OCI-LY3 (cell line): Measurements from ENCODE around the gene ZFYVE21.

ENCODE experiments used
- H2AFZ ChIP-seq: fragments of 200-600, 300-600 bp; shearing (Covaris generic); 2 replicates; pipeline ENCODE4 v1.6.0; 2014; ENCODE audit warnings: antibody characterized with exemption, low read depth, low read length
- H3K27ac ChIP-seq: fragments of 200-600, 300-600 bp; sonication (generic); 2 replicates; pipeline ENCODE4 v1.5.1; 2014; ENCODE audit warnings: mild to moderate bottlenecking, low read length, moderate library complexity, mixed read lengths
- H3K27me3 ChIP-seq: fragments of 200-600, 300-600 bp; sonication (generic); 2 replicates; pipeline ENCODE4 v1.6.1; 2014; ENCODE audit warnings: low read depth, low read length, mixed read lengths
- H3K36me3 ChIP-seq: fragments of 200-600, 300-600 bp; sonication (generic); replicated peaks from 2 replicates; pipeline ENCODE3; 2014; ENCODE audit warnings: low read depth, low read length, mixed read lengths
- H3K4me1 ChIP-seq: fragments of 300-600, 200-600 bp; sonication (generic); 2 replicates; pipeline ENCODE4 v1.6.1; 2014; ENCODE audit warnings: low read length, mixed read lengths
- H3K4me2 ChIP-seq: fragments of 200-600, 300-600 bp; sonication (generic); 2 replicates; pipeline ENCODE4 v1.6.1; 2014; ENCODE audit warnings: low read length, mixed read lengths
- H3K4me3 ChIP-seq: fragments of 300-600, 200-600 bp; sonication (generic); 2 replicates; pipeline ENCODE4 v1.5.1; 2014; ENCODE audit warnings: antibody characterized with exemption, mild to moderate bottlenecking, low read length, moderate library complexity
- H3K79me2 ChIP-seq: fragments of 300-600, 200-600 bp; shearing (Covaris generic); 2 replicates; pipeline ENCODE4 v1.6.1; 2014; ENCODE audit warnings: mild to moderate bottlenecking, low read length, mixed read lengths
- H3K9ac ChIP-seq: fragments of 300-600, 200-600 bp; shearing (Covaris generic); 2 replicates; pipeline ENCODE4 v1.6.0; 2014; ENCODE audit warnings: mild to moderate bottlenecking, low read length, moderate library complexity
- H3K9me3 ChIP-seq: fragments of 200-600, 300-600 bp; shearing (Covaris generic); 2 replicates; pipeline ENCODE4 v1.6.1; 2014; ENCODE audit warnings: low read length, mixed read lengths; ENCODE audit not compliant: insufficient read depth
- H4K20me1 ChIP-seq: fragments of 200-600, 300-600 bp; sonication (generic); 2 replicates; pipeline ENCODE4 v1.6.1; 2016; ENCODE audit warnings: low read length, mixed read lengths; ENCODE audit not compliant: insufficient read depth
- CTCF ChIP-seq: fragments of 200-600, 300-600 bp; sonication (generic); IDR thresholded peaks from 2 replicates; pipeline ENCODE4 v1.5.1; 2014; ENCODE audit warnings: antibody characterized with exemption, low read length, low read depth
- EZH2phosphoT487 ChIP-seq: fragments of 200-600 bp; shearing (Covaris generic); IDR thresholded peaks from 2 replicates; pipeline ENCODE4 v1.6.1; 2018; ENCODE audit warnings: antibody characterized with exemption, mixed run types, low read depth

Gene ZFYVE21

GRCh38 chr14:103770500-103770899, 54.9 kb downstream of the ZFYVE21 start:
- H3K27me3 ChIP-seq, result no peaks in the 10 kb centered on the region

GRCh38 chr14:103770902-103771301, 55.3 kb downstream of the ZFYVE21 start:
- no peak overlapping the region for H3K9ac ChIP-seq
- no peaks in the 10 kb centered on the region for H4K20me1 ChIP-seq
- no peaks in the 10 kb centered on the region for H3K9me3 ChIP-seq
- H3K4me3 ChIP-seq, result no peak overlapping the region
- TF ChIP-seq EZH2phosphoT487, result no peak
- peak; percentile 26; the same call in 1 of the 2 replicates for TF ChIP-seq CTCF
- H2AFZ ChIP-seq, result no peak overlapping the region
- H3K4me2 ChIP-seq, result no peak overlapping the region
- H3K4me1 ChIP-seq, result no peaks in the 10 kb centered on the region
- H3K36me3 ChIP-seq, result no peaks in the 10 kb centered on the region
- no peaks in the 10 kb centered on the region for H3K27me3 ChIP-seq
- H3K27ac ChIP-seq, result no peak overlapping the region
- no peaks in the 10 kb centered on the region for H3K79me2 ChIP-seq

More at GRCh38 chr14:103770500-103770899, 54.9 kb downstream of the ZFYVE21 start:
- Histone ChIP-seq H3K4me1 (no peaks in the 10 kb centered on the region), H2AFZ (no peak overlapping the region), H3K9me3 (no peaks in the 10 kb centered on the region), H4K20me1 (no peaks in the 10 kb centered on the region), H3K4me3 (no peak overlapping the region), H3K9ac (no peak overlapping the region), H3K27ac (no peak overlapping the region), H3K36me3 (no peaks in the 10 kb centered on the region), H3K4me2 (no peak overlapping the region), H3K79me2 (no peaks in the 10 kb centered on the region)
- no peak for TF ChIP-seq CTCF
- no peak for TF ChIP-seq EZH2phosphoT487

GRCh38 chr14:103772078-103772712, 56.6 kb downstream of the ZFYVE21 start:
- Histone ChIP-seq H2AFZ (no peak overlapping the region), H3K9me3 (no peaks in the 10 kb centered on the region), H3K27me3 (no peaks in the 10 kb centered on the region), H3K27ac (no peak overlapping the region), H3K36me3 (no peaks in the 10 kb centered on the region), H3K4me2 (no peak overlapping the region), H3K4me3 (no peak overlapping the region), H3K4me1 (no peaks in the 10 kb centered on the region), H3K79me2 (no peaks in the 10 kb centered on the region), H4K20me1 (no peaks in the 10 kb centered on the region), H3K9ac (no peak overlapping the region)
- TF ChIP-seq CTCF (no peak), EZH2phosphoT487 (no peak)

- no peak overlapping the region for H3K4me3 ChIP-seq
- no peak overlapping the region for H3K27ac ChIP-seq
- H3K79me2 ChIP-seq, result no peaks in the 10 kb centered on the region
- H3K9ac ChIP-seq, result no peak overlapping the region
- no peaks in the 10 kb centered on the region for H3K36me3 ChIP-seq
- no peaks in the 10 kb centered on the region for H3K27me3 ChIP-seq
- H2AFZ ChIP-seq, result no peak overlapping the region
- H3K4me1 ChIP-seq, result no peaks in the 10 kb centered on the region
- H3K9me3 ChIP-seq, result no peaks in the 10 kb centered on the region
- no peak overlapping the region for H3K4me2 ChIP-seq
- no peaks in the 10 kb centered on the region for H4K20me1 ChIP-seq
- TF ChIP-seq EZH2phosphoT487 (no peak), CTCF (no peak)
Observed at GRCh38 chr14:103773521-103773920, 57.9 kb downstream of the ZFYVE21 start.
